GM18907 (cell line): ENCODE measurements around the gene PLCB2.

Source experiments
- ATAC-seq: cut with Tn5 transposase; IDR thresholded peaks from one replicate; pipeline ENCODE4 v1.9.1; 2021; ENCODE audit warnings: mild to moderate bottlenecking, moderate library complexity; ENCODE audit not compliant: unreplicated experiment

PLCB2 gene

GRCh38 chr15:40239404-40239692 is 68.4 kb downstream of the PLCB2 start:
- ATAC-seq = no peak

DNA sequence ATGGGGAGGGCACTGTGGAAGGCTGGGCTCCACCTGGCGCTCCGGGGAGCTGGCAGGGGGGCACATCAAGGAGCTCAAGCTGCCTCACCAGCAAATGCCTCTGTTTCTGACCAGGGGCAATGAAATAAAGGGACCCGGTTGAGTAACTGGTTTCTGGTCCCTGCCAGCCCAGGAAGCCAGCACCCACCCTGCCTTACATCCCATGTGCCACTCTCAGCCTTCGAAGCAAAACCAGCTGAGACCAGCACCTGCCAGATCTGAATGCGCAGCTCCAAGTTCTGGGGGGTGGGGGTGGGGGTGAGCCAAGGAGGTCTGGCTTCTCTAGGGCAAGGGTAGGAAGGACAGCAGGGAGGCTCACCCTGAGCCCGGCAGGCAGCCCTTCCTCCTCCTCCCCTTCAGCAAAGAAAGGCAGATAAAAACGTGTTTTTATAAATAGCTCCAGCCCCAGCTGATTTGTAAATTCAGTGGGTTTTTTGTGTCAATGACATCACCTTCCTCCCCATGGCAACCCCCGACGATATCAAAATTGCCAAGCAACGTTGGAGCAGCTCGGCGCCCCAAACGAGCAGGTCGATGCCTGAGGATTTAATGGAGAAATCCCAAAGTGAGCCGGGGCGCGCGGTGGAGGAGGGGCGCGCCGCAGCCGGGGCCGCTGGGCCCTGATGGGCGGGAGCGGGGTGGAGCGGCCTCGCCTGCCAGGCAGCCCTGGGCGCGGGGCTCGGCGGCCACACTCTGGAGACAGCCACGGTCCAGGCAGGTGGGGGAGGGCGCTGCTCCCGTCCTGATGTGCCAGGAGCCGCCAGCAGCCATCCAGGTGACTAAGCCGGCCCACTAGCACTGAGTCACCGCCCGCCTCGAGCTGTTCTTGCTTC is 69.0 kb downstream of the PLCB2 start, which contains the start of gene PAK6:
Gene PAK6, plus strand, starts transcription at position 532 of the 872 bp plus-strand sequence. CDS start 25,723 bp downstream, outside the sequence.
- ATAC-seq = no peak
